Right ventricle myocardium superior (tissue), 1 donor: ENCODE measurements around the gene HFE. TPM values are rescaled to one million over a fixed set of nuclear protein-coding genes. Genes with fewer than 3 reads are reported as not detected.

ENCODE experiments used
- ATAC-seq: fragments of 200-7000 bp; cut with Tn5 transposase; one replicate; pipeline ENCODE4 v1.9.1; 2020; ENCODE audit warnings: mild to moderate bottlenecking; ENCODE audit not compliant: poor library complexity
- DNase-seq: peaks from one replicate; pipeline ENCODE4 v3.0.0-alpha.2; 2020
- intact Hi-C: fragments of 100-400 bp; cut with DNase I; formaldehyde crosslinking; loops from one replicate; pipeline ENCODE4 v1.11.2; 2022
- total RNA-seq: library from RNA; stranded (reverse); fragmentation: NEBNext Ultra II Directional; extraction: Animal tissue kit (Norgen Biotek cat#: 25700); gene quantifications from one replicate; pipeline ENCODE4 v1.2.1, GENCODE V29; 2021
- donor health status: DM: no; HTN: yes; CAD: no; lungs with severe emphysema.

Gene HFE
- total RNA-seq, 1 donor from 2014 or later = 5.2 TPM

- intact Hi-C loops = loop anchor here (2.0 to 5.0 kb wide), 2 partner anchors 35 to 73 kb away; a partner anchor contains a TSS
- DNase-seq (peak; percentile 78), ATAC-seq (peak; percentile 93)
Observed at GRCh38 chr6:26123947-26124780, 36.9 kb downstream of the HFE start.

- ATAC-seq (no peak), DNase-seq (peak; percentile 49)
- intact Hi-C loops = loop anchor here (2.0 to 5.0 kb wide), 2 partner anchors 34 to 72 kb away; a partner anchor contains a TSS
Observed at GRCh38 chr6:26124781-26125685, 37.8 kb downstream of the HFE start.

GRCh38 chr6:26126394-26127235 is 39.4 kb downstream of the HFE start:
- intact Hi-C loops = no loop called here
- ATAC-seq (no peak), DNase-seq (no peak)

- no peak for DNase-seq
- intact Hi-C loops = no loop called here
- no peak for ATAC-seq
Observed at GRCh38 chr6:26128013-26128771, 41.0 kb downstream of the HFE start.

GRCh38 chr6:26129656-26130055 is 42.4 kb downstream of the HFE start:
- intact Hi-C loops = no loop called here
- no peak for ATAC-seq
- no peak for DNase-seq

GRCh38 chr6:26130581-26131249 is 43.5 kb downstream of the HFE start:
- no peak for ATAC-seq
- intact Hi-C loops = no loop called here
- DNase-seq = no peak

- DNase-seq (no peak), ATAC-seq (no peak)
- intact Hi-C loops = no loop called here
Observed at GRCh38 chr6:26131618-26132017, 44.4 kb downstream of the HFE start.

- no peak for DNase-seq
- ATAC-seq = no peak
- intact Hi-C loops = no loop called here
Observed at GRCh38 chr6:26133730-26134129, 46.5 kb downstream of the HFE start.

GRCh38 chr6:26136321-26136720 is 49.1 kb downstream of the HFE start:
- intact Hi-C loops = no loop called here
- DNase-seq = no peak
- no peak for ATAC-seq

- intact Hi-C loops = no loop called here
- DNase-seq = no peak
- no peak for ATAC-seq
Observed at GRCh38 chr6:26140254-26140966, 53.2 kb downstream of the HFE start.

- DNase-seq (no peak), ATAC-seq (no peak)
- intact Hi-C loops = no loop called here
Observed at GRCh38 chr6:26140967-26141294, 53.7 kb downstream of the HFE start.

GRCh38 chr6:26141378-26141904 is 54.2 kb downstream of the HFE start:
- DNase-seq (no peak), ATAC-seq (peak; percentile 43)
- intact Hi-C loops = no loop called here

- ATAC-seq (no peak), DNase-seq (no peak)
- intact Hi-C loops = no loop called here
Observed at GRCh38 chr6:26142026-26142425, 54.8 kb downstream of the HFE start.
